Adipocyte (in vitro differentiated cells): Measurements from ENCODE around the gene HSD17B4.
A peak's percentile ranks its signal among the peaks of the same experiment; 100 is the strongest.
"Not testable (repeated sequence)": the region's sequence is repeated elsewhere in the genome, so short reads cannot be mapped to it uniquely, and the experiment has no call there.

Experiments
- DNase-seq: peaks from one replicate; pipeline ENCODE4 v3.0.0-alpha.2; 2015; ENCODE audit warnings: low read depth
- H3K27me3 ChIP-seq: replicated peaks from 2 replicates; pipeline ENCODE4 v1.7.0; 2013; ENCODE audit warnings: mild to moderate bottlenecking, low read length, moderate library complexity; ENCODE audit not compliant: control insufficient read depth, insufficient read depth
- H3K36me3 ChIP-seq: 2 replicates; pipeline ENCODE4 v1.7.0; 2013; ENCODE audit warnings: low read length, mild to moderate bottlenecking, moderate library complexity; ENCODE audit not compliant: control insufficient read depth, insufficient read depth, severe bottlenecking
- H3K4me1 ChIP-seq: 2 replicates; pipeline ENCODE4 v1.7.0; 2013; ENCODE audit warnings: mild to moderate bottlenecking, low read length, moderate library complexity; ENCODE audit not compliant: control insufficient read depth, insufficient read depth
- H3K4me3 ChIP-seq: 2 replicates; pipeline ENCODE4 v1.7.0; 2013; ENCODE audit warnings: mild to moderate bottlenecking, low read length, moderate library complexity
- H3K9ac ChIP-seq: 2 replicates; pipeline ENCODE4 v1.7.0; 2013; ENCODE audit warnings: mild to moderate bottlenecking, low read length, moderate library complexity
- H3K9me3 ChIP-seq: 2 replicates; pipeline ENCODE4 v1.7.0; 2013; ENCODE audit warnings: mild to moderate bottlenecking, low read length, moderate library complexity; ENCODE audit not compliant: control insufficient read depth

Gene HSD17B4

DNA sequence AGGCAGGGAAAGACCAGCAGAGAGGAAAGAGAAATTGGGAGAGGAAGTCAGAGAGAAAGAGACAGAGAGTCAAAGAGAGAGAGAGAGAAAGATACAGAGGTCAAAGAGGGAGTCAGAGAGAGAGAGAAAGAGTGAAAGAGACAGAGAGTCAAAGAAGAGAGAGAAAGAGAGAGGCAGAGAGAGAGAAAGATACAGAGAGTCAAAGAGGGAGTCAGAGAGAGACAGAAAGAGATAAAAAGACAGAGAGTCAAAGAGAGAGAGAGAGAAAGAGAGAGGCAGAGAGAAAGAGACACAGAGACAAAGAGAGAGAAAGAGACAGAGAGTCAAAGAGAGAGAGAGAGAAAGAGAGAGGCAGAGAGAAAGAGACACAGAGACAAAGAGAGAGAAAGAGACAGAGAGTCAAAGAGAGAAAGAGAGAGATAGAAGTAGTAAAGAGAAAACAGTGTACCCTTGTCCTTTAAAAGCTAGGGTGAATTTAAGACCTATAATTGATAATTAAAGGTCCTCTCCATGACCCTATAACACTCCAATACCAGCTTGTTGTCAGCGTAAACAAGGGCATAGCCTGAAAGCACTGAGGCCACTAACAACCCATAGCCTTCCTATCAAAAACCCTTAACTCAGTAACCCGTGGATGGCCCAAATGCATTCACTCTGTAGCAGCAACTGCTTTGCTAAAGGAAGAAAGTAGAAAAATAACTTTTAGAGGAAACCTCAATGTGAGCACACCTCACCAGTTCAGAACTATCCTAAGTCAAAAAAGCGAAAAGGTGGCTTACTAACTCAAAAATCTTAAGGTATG is 14.3 kb upstream of the HSD17B4 start:
- not testable (repeated sequence) for H3K4me1 ChIP-seq, DNase-seq, H3K9ac ChIP-seq, H3K9me3 ChIP-seq, H3K36me3 ChIP-seq, H3K4me3 ChIP-seq
- peaks cover 26% of the 10 kb centered on the region for H3K27me3 ChIP-seq

DNA sequence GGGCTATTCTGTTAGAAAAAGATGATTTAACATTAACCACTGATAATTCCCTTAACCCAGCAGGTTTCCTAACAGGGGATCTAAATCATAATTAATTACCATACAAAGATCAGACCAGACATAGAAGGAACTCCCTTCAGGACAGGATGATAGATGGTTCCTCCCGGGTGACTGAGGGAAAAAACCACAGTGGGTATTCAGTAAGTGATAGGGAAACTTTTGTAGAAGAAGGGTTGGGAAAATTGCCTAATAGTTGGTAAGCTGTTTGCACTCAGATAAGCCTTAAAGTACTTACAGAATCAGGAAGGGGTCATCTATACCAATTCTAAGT is 13.7 kb upstream of the HSD17B4 start:
- not testable (repeated sequence) for H3K4me1 ChIP-seq, H3K36me3 ChIP-seq, H3K9ac ChIP-seq, DNase-seq, H3K4me3 ChIP-seq, H3K9me3 ChIP-seq
- peaks cover 26% of the 10 kb centered on the region for H3K27me3 ChIP-seq

DNA sequence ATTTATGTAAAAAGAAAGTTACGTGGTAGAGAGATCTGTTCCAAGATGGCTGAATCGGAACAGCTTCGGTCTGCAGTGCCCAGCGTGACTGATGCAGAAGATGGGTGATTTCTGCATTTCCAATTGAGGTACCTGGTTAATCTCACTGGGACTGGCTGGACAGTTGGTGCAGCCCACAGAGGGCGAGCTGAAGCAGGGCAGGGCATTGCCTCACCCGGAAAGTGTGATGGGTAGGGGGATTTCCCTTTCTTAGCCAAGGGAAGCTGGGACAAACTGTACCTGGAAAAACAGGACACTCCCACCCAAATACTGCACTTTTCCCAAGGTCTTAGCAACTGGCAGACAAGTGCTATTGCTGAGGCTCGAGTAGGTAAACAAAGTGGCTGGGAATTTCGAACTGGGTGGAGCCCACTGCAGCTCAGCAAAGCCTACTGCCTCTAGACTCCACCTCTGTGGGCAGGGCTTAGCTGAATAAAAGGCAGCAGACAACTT is 13.1 kb upstream of the HSD17B4 start:
- H3K4me1 ChIP-seq, result no peaks in the 10 kb centered on the region
- no peaks in the 10 kb centered on the region for H3K9me3 ChIP-seq
- H3K36me3 ChIP-seq, result no peaks in the 10 kb centered on the region
- H3K27me3 ChIP-seq, result peaks cover 26% of the 10 kb centered on the region
- DNase-seq, result no peak
- H3K9ac ChIP-seq, result no peak overlapping the region
- H3K4me3 ChIP-seq, result no peak overlapping the region

DNA sequence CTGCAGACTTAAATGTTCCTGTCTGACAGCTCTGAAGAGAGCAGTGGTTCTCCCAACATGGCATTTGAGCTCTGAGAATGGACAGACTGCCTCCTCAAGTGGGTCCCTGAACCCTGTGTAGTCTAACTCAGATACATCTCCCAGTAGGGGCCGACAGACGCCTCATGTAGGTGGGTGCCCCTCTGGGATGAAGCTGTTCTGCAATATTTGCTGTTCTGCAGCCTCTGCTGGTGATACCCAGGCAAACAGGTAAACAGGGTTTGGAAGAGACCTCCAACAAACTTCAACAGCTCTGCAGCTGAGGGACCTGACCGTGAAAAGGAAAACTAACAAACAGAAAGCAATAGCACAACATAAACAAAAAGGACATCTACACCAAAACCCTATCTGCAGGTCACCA is 12.7 kb upstream of the HSD17B4 start:
- H3K9me3 ChIP-seq, DNase-seq, H3K36me3 ChIP-seq, H3K9ac ChIP-seq, H3K4me1 ChIP-seq, H3K4me3 ChIP-seq: not testable (repeated sequence)
- peaks cover 26% of the 10 kb centered on the region for H3K27me3 ChIP-seq

DNA sequence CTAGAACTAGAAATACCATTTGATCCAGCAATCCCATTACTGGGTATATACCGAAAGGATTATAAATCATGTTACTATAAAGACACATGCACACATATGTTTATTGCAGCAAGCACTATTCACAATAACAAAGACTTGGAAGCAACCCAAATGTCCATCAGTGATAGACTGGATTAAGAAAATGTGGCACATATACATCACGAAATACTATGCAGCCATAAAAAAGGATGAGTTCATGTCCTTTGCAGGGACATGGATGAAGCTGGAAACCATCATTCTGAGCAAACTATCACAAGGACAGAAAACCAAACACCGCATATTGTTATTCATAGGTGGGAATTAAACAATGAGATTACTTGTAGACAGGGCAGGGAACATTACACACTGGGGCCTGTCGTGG is 7.7 kb upstream of the HSD17B4 start:
- H3K4me3 ChIP-seq, result not testable (repeated sequence)

DNA sequence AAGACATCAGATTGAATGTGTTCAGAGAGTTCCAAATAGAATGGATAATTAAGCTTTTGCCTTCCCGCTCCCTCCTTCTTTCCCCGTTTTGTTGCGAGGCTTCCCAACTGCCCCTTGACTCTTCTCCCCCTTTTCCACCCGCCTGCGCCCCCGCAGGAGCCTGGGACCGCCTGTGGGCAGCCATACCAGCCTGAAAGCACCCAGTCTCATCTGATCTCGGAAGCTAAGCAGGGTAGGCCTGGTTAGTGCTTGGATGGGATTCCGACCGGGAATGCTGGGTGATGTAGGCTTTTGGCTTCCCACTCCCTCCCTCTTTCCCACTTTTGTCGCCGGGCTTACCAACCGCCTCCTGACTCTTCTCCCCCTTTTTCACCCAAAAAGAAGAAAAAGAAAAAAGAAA is 6.8 kb upstream of the HSD17B4 start:
- Histone ChIP-seq H3K4me1 (no peaks in the 10 kb centered on the region), H3K27me3 (peaks cover 2% of the 10 kb centered on the region), H3K9me3 (peaks cover 12% of the 10 kb centered on the region), H3K9ac (no peak overlapping the region), H3K36me3 (no peaks in the 10 kb centered on the region), H3K4me3 (no peak overlapping the region)
- no peak for DNase-seq

More for the DNA sequence above, 7.7 kb upstream of the HSD17B4 start:
- DNase-seq, H3K36me3 ChIP-seq, H3K27me3 ChIP-seq, H3K4me1 ChIP-seq, H3K9me3 ChIP-seq, H3K9ac ChIP-seq: not testable (repeated sequence)

DNA sequence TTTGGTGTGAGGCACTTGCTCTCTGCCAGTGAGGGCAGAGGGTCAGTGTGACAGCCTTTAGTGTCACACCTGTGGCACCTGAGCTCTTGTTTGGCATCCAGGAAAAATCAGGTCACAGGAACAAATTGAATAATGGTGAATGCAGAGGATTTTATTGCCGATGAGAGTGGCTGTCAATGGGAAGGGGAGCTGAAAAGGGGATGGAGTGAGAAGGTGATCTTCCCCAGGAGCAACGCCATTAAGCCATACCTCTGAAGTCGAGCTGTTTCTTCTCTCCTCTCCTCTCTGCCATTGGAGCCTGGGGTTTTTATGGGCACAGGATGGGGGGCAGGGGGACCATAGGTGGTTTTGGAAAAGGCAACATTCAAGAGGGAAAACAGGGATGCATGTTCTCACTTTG is 2.4 kb upstream of the HSD17B4 start:
- Histone ChIP-seq H3K4me1 (peaks cover 14% of the 10 kb centered on the region), H3K36me3 (no peaks in the 10 kb centered on the region), H3K4me3 (no peak overlapping the region), H3K27me3 (peaks cover 2% of the 10 kb centered on the region), H3K9me3 (peaks cover 12% of the 10 kb centered on the region), H3K9ac (no peak overlapping the region)
- DNase-seq, result no peak

DNA sequence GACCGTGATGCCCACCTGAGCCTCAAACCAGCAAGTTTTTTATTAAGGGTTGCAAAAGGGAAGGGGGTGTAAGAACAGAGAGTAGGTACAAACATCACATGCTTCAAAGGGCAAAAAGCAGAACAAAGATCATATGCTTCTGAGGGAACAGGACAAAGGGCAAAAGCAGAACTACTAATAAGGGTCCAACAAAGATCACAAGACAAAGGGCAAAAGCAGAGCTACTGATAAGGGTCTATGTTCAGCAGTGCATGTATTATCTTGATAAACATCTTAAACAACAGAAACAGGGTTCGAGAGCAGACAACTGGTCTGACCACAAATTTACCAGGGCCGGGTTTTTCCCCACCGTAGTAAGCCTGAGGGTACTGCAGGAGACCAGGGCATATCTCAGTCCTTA is 1.7 kb upstream of the HSD17B4 start:
- peaks cover 12% of the 10 kb centered on the region for H3K9me3 ChIP-seq
- H3K27me3 ChIP-seq, H3K36me3 ChIP-seq, H3K4me3 ChIP-seq, DNase-seq, H3K9ac ChIP-seq: not testable (repeated sequence)
- peaks cover 14% of the 10 kb centered on the region for H3K4me1 ChIP-seq

DNA sequence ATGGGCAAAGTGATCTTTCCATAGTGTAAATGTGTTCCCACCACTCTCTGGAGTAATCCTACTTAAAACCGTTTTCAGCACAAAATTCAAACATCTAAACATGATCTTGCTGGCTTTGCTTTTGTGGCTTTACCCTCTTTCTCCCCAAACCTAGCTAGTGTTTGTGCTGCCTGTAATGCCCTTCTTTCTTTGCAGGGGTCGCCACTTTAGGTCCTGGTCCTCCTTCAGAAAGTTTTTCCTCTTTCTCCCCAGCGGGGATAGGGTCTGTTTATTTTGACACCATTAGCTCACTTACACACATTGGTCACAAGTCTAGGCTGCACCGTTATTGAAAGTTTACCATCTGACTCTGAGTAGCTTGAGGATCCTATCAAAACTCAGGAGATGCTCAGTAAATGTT is 736 bp upstream of the HSD17B4 start:
- peaks cover 14% of the 10 kb centered on the region for H3K4me1 ChIP-seq
- H3K9ac ChIP-seq, result no peak overlapping the region
- H3K9me3 ChIP-seq, result peaks cover 12% of the 10 kb centered on the region
- H3K4me3 ChIP-seq, result no peak overlapping the region
- peaks cover 2% of the 10 kb centered on the region for H3K27me3 ChIP-seq
- H3K36me3 ChIP-seq, result no peaks in the 10 kb centered on the region
- DNase-seq, result no peak

DNA sequence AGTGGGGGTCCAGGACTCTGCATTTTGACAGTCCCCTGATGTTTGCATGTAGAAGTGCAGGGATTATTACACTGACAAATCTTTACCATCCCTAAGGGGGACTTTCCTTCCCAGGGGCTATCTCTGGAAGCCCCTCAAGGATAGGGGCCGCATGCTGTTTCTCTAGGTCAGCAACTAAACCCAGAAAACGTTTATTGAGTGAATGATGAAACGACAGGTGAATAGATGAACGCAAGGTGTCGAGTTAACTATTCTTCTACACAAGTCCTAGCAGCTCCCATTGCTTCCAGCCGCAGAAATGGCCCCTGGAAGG is 281 bp upstream of the HSD17B4 start:
- Histone ChIP-seq H3K9ac (no peak overlapping the region), H3K36me3 (peaks cover 4% of the 10 kb centered on the region), H3K4me1 (peaks cover 14% of the 10 kb centered on the region), H3K9me3 (peaks cover 12% of the 10 kb centered on the region), H3K27me3 (peaks cover 2% of the 10 kb centered on the region), H3K4me3 (peak overlapping the region; percentile 99)
- no peak for DNase-seq

DNA sequence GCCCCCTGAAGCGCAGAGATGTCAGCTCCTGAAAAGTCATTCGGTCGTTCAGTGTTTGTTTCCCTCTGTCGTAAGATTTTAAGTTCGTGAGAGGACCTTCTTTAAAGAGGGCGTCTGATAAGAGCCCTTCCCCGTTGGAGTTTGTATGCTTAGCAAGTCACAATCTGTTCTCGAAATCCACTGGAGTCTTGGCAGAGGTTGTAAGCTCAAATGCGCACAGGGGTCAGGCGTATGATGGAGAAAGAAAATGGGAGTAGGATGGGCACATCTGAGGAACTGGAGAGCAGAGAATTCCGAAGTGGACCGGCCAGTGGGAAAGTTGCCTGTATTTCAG is 710 bp downstream of the HSD17B4 start:
- peaks cover 2% of the 10 kb centered on the region for H3K27me3 ChIP-seq
- peaks cover 14% of the 10 kb centered on the region for H3K4me1 ChIP-seq
- peaks cover 14% of the 10 kb centered on the region for H3K36me3 ChIP-seq
- peaks cover 12% of the 10 kb centered on the region for H3K9me3 ChIP-seq
- peak overlapping the region; percentile 99 for H3K9ac ChIP-seq
- peak overlapping the region; percentile 99 for H3K4me3 ChIP-seq
- peak; percentile 60 for DNase-seq

DNA sequence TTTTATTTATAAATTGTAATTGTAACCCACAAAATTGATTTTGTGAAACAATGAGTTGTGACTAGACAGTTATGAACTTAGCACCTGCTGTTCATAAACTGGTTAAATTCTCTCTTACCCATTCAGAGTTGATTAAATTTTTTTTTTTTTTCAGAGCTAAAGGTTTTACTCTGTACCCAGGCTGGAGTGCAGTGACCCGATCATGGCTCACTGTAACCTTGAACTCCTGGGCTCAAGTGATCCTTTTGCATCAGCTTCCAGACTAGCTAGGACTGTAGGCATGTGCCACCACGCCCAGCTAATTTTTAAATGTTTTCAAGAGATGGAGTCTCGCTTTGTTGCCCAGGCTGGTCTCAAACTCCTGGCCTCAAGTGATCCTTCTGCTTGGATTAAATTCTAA is 1.9 kb downstream of the HSD17B4 start:
- H3K9ac ChIP-seq, result peak overlapping the region; percentile 99
- H3K9me3 ChIP-seq, result peaks cover 12% of the 10 kb centered on the region
- peaks cover 25% of the 10 kb centered on the region for H3K36me3 ChIP-seq
- peaks cover 2% of the 10 kb centered on the region for H3K27me3 ChIP-seq
- DNase-seq, result no peak
- peaks cover 14% of the 10 kb centered on the region for H3K4me1 ChIP-seq
- peak overlapping the region; percentile 99 for H3K4me3 ChIP-seq
